Testis (tissue), 2 donors: ENCODE measurements around the gene KCTD17.

ENCODE experiments used
- POLR2A ChIP-seq: fragments of 450-650 bp; IDR thresholded peaks from one replicate; pipeline ENCODE4 v1.6.1; 2017; ENCODE audit warnings: antibody characterized with exemption, mild to moderate bottlenecking, moderate library complexity
- TF ChIP-seq, protein P1 (sequence below), 3 experiments: fragments of 450-650 bp in 2 of 3; fragments of 200-600 bp in 1 of 3; sonication (generic) in 1 of 3; IDR thresholded peaks; one replicate each; pipeline ENCODE4 v1.5.1; 2016 to 2019; ENCODE audit warnings: antibody characterized with exemption in 3 of 3, mild to moderate bottlenecking in 2 of 3, moderate library complexity in 1 of 3

GRCh38 chr22:37008365-37008764 lies 43.2 kb upstream of the KCTD17 start:
- TF ChIP-seq, protein P1, sequence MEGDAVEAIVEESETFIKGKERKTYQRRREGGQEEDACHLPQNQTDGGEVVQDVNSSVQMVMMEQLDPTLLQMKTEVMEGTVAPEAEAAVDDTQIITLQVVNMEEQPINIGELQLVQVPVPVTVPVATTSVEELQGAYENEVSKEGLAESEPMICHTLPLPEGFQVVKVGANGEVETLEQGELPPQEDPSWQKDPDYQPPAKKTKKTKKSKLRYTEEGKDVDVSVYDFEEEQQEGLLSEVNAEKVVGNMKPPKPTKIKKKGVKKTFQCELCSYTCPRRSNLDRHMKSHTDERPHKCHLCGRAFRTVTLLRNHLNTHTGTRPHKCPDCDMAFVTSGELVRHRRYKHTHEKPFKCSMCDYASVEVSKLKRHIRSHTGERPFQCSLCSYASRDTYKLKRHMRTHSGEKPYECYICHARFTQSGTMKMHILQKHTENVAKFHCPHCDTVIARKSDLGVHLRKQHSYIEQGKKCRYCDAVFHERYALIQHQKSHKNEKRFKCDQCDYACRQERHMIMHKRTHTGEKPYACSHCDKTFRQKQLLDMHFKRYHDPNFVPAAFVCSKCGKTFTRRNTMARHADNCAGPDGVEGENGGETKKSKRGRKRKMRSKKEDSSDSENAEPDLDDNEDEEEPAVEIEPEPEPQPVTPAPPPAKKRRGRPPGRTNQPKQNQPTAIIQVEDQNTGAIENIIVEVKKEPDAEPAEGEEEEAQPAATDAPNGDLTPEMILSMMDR (IDR thresholded peaks at IDR 0.05) = no peak
- no peak for TF ChIP-seq POLR2A
